ENCODE data around the gene DMC1. TPM values are rescaled to one million over a fixed set of nuclear protein-coding genes. Genes with fewer than 3 reads are reported as not detected.
"Not testable (repeated sequence)": the region's sequence is repeated elsewhere in the genome, so short reads cannot be mapped to it uniquely, and the experiment has no call there.

Gene DMC1
- 10 to 100 TPM; 12.3 to 12.5 TPM for total RNA-seq

GRCh38 chr22:38569972-38570778, at the start of gene DMC1:
Gene DMC1, minus strand, starts transcription at chr22:38570183. Its CDS starts 1,927 bp downstream, at chr22:38568256.
- H3K27me3 Mint-ChIP-seq = no peaks in the 10 kb centered on the region
- peaks cover 10% of the 10 kb centered on the region for H3K36me3 Mint-ChIP-seq (ENCODE audit: low read depth)
- H3K4me3 Mint-ChIP-seq = peak within 1 kb of the TSS; percentile 83
- H3K9me3 Mint-ChIP-seq = no peaks in the 10 kb centered on the region
- POLR2A ChIA-PET = interaction anchor here (0.6 kb wide), 1 partner anchor 112 kb away, joined by 3 read pairs; no protein-coding TSS in a partner anchor
- H3K27ac Mint-ChIP-seq = peak within 1 kb of the TSS; percentile 97
- DNase-seq = peak; percentile 98
- peaks cover 24% of the 10 kb centered on the region for H3K4me1 Mint-ChIP-seq
- CTCF ChIA-PET = no interaction called here

GRCh38 chr22:38618682-38619081, 48.7 kb upstream of the DMC1 start:
- no peaks in the 10 kb centered on the region for H3K36me3 Mint-ChIP-seq (ENCODE audit: low read depth)
- H3K27ac Mint-ChIP-seq = no peak overlapping the region
- H3K9me3 Mint-ChIP-seq = peaks cover 9% of the 10 kb centered on the region
- ChIA-PET POLR2A (interaction anchor here (0.6 kb wide), 1 partner anchor 47 kb away, joined by 4 read pairs; no protein-coding TSS in a partner anchor), CTCF (no interaction called here)
- DNase-seq = no peak
- H3K27me3 Mint-ChIP-seq = peaks cover 4% of the 10 kb centered on the region
- H3K4me3 Mint-ChIP-seq = no peak overlapping the region
- no peaks in the 10 kb centered on the region for H3K4me1 Mint-ChIP-seq

GRCh38 chr22:38618258-38618657, 48.3 kb upstream of the DMC1 start:
- ChIA-PET POLR2A (interaction anchor here (0.6 kb wide), 1 partner anchor 47 kb away, joined by 4 read pairs; no protein-coding TSS in a partner anchor), CTCF (no interaction called here)
- no peak for DNase-seq
- Mint-ChIP-seq H3K4me3 (no peak overlapping the region), H3K36me3 (ENCODE audit: low read depth) (no peaks in the 10 kb centered on the region), H3K27ac (no peak overlapping the region), H3K4me1 (no peaks in the 10 kb centered on the region), H3K9me3 (peaks cover 9% of the 10 kb centered on the region), H3K27me3 (peaks cover 4% of the 10 kb centered on the region)

GRCh38 chr22:38615064-38615405, 45.1 kb upstream of the DMC1 start:
- H3K4me3 Mint-ChIP-seq; H3K9me3 Mint-ChIP-seq; H3K27ac Mint-ChIP-seq; H3K36me3 Mint-ChIP-seq (ENCODE audit: low read depth); H3K27me3 Mint-ChIP-seq; CTCF ChIA-PET; H3K4me1 Mint-ChIP-seq; DNase-seq: not testable (repeated sequence)
- POLR2A ChIA-PET = interaction anchor here (0.6 kb wide), 1 partner anchor 56 kb away, joined by 5 read pairs; no protein-coding TSS in a partner anchor

GRCh38 chr22:38614332-38615063, 44.5 kb upstream of the DMC1 start:
- Mint-ChIP-seq H3K27me3 (peaks cover 4% of the 10 kb centered on the region), H3K4me3 (no peak overlapping the region), H3K9me3 (peaks cover 9% of the 10 kb centered on the region), H3K27ac (no peak overlapping the region), H3K36me3 (ENCODE audit: low read depth) (no peaks in the 10 kb centered on the region), H3K4me1 (no peaks in the 10 kb centered on the region)
- ChIA-PET POLR2A (interaction anchor here (0.6 kb wide), 1 partner anchor 56 kb away, joined by 5 read pairs; no protein-coding TSS in a partner anchor), CTCF (no interaction called here)
- DNase-seq = no peak

GRCh38 chr22:38613588-38613987, 43.6 kb upstream of the DMC1 start:
- no peaks in the 10 kb centered on the region for H3K36me3 Mint-ChIP-seq (ENCODE audit: low read depth)
- no peak overlapping the region for H3K4me3 Mint-ChIP-seq
- CTCF ChIA-PET = no interaction called here
- no peak overlapping the region for H3K27ac Mint-ChIP-seq
- peaks cover 2% of the 10 kb centered on the region for H3K27me3 Mint-ChIP-seq
- DNase-seq = no peak
- no peaks in the 10 kb centered on the region for H3K4me1 Mint-ChIP-seq
- POLR2A ChIA-PET = no interaction called here
- H3K9me3 Mint-ChIP-seq = peaks cover 9% of the 10 kb centered on the region

- CTCF ChIA-PET = interaction anchor here (0.7 kb wide), 1 partner anchor 16 kb away, joined by 3 read pairs; no protein-coding TSS in a partner anchor
- no peak overlapping the region for H3K4me3 Mint-ChIP-seq
- H3K4me1 Mint-ChIP-seq = no peaks in the 10 kb centered on the region
- H3K27me3 Mint-ChIP-seq = peaks cover 4% of the 10 kb centered on the region
- H3K27ac Mint-ChIP-seq = no peak overlapping the region
- no peaks in the 10 kb centered on the region for H3K36me3 Mint-ChIP-seq (ENCODE audit: low read depth)
- POLR2A ChIA-PET = no interaction called here
- no peaks in the 10 kb centered on the region for H3K9me3 Mint-ChIP-seq
- DNase-seq = no peak
Measured at GRCh38 chr22:38612217-38613006, 42.4 kb upstream of the DMC1 start.

- ChIA-PET POLR2A (no interaction called here), CTCF (no interaction called here)
- no peak for DNase-seq
- Mint-ChIP-seq H3K27ac (no peak overlapping the region), H3K4me1 (no peaks in the 10 kb centered on the region), H3K4me3 (no peak overlapping the region), H3K9me3 (no peaks in the 10 kb centered on the region), H3K36me3 (ENCODE audit: low read depth) (no peaks in the 10 kb centered on the region), H3K27me3 (peaks cover 4% of the 10 kb centered on the region)
Measured at GRCh38 chr22:38611559-38611958, 41.6 kb upstream of the DMC1 start.

GRCh38 chr22:38610234-38610633, 40.3 kb upstream of the DMC1 start:
- ChIA-PET POLR2A (no interaction called here), CTCF (interaction anchor here (1.1 to 1.4 kb wide), 2 partner anchors 38 to 197 kb away, joined by 4 to 5 read pairs; no protein-coding TSS in a partner anchor)
- Mint-ChIP-seq H3K36me3 (ENCODE audit: low read depth) (no peaks in the 10 kb centered on the region), H3K27me3 (peaks cover 4% of the 10 kb centered on the region), H3K27ac (no peak overlapping the region), H3K4me1 (no peaks in the 10 kb centered on the region), H3K9me3 (no peaks in the 10 kb centered on the region), H3K4me3 (no peak overlapping the region)
- no peak for DNase-seq

- POLR2A ChIA-PET = no interaction called here
Measured at GRCh38 chr22:38608992-38609750, 39.2 kb upstream of the DMC1 start.

GRCh38 chr22:38607680-38608079, 37.7 kb upstream of the DMC1 start:
- Mint-ChIP-seq H3K9me3 (no peaks in the 10 kb centered on the region), H3K27me3 (peaks cover 2% of the 10 kb centered on the region), H3K4me1 (no peaks in the 10 kb centered on the region), H3K4me3 (no peak overlapping the region), H3K27ac (no peak overlapping the region), H3K36me3 (ENCODE audit: low read depth) (no peaks in the 10 kb centered on the region)
- POLR2A ChIA-PET = no interaction called here
- DNase-seq = no peak
- CTCF ChIA-PET = interaction anchor here (0.6 kb wide), 1 partner anchor 17 kb away, joined by 3 read pairs; no protein-coding TSS in a partner anchor

More at GRCh38 chr22:38608992-38609750, 39.2 kb upstream of the DMC1 start:
- DNase-seq = no peak
- Mint-ChIP-seq H3K27ac (no peak overlapping the region), H3K36me3 (ENCODE audit: low read depth) (no peaks in the 10 kb centered on the region), H3K4me3 (no peak overlapping the region), H3K4me1 (no peaks in the 10 kb centered on the region), H3K27me3 (peaks cover 2% of the 10 kb centered on the region), H3K9me3 (no peaks in the 10 kb centered on the region)
- CTCF ChIA-PET = interaction anchor here (1.0 to 1.6 kb wide), 3 partner anchors 11 to 36 kb away, joined by 3 to 7 read pairs (median 5); no protein-coding TSS in a partner anchor

- Mint-ChIP-seq H3K36me3 (ENCODE audit: low read depth) (no peaks in the 10 kb centered on the region), H3K4me1 (no peaks in the 10 kb centered on the region), H3K27me3 (peaks cover 10% of the 10 kb centered on the region), H3K9me3 (no peaks in the 10 kb centered on the region), H3K27ac (no peak overlapping the region), H3K4me3 (no peak overlapping the region)
- DNase-seq = no peak
- ChIA-PET POLR2A (no interaction called here), CTCF (no interaction called here)
Measured at GRCh38 chr22:38602166-38602565, 32.2 kb upstream of the DMC1 start.

Measured in activated CD4-positive, alpha-beta T cell treated with anti-CD3 and anti-CD28 coated beads, Interleukin-2, amount 10 ng/mL, durations not matched to agents 7 days and 5 days (primary cell).